LoVo (cell line): ENCODE results near the gene AFF3.
"Not testable (repeated sequence)": the region's sequence is repeated elsewhere in the genome, so short reads cannot be mapped to it uniquely, and the experiment has no call there.

Experiments used
- DNase-seq: peaks from one replicate; pipeline ENCODE4 v3.0.0-alpha.2; 2016; ENCODE audit warnings: low spot score

Gene AFF3

GRCh38 chr2:99735753-99736152 lies 406.6 kb downstream of the AFF3 start:
- no peak for DNase-seq

- DNase-seq = not testable (repeated sequence)
Observed at GRCh38 chr2:99735314-99735713, 407.1 kb downstream of the AFF3 start.

GRCh38 chr2:99734236-99734635 lies 408.2 kb downstream of the AFF3 start:
- no peak for DNase-seq

- DNase-seq = no peak
Observed at GRCh38 chr2:99729104-99730025, 413.0 kb downstream of the AFF3 start.

- DNase-seq = no peak
Observed at GRCh38 chr2:99728166-99728565, 414.2 kb downstream of the AFF3 start.

DNA sequence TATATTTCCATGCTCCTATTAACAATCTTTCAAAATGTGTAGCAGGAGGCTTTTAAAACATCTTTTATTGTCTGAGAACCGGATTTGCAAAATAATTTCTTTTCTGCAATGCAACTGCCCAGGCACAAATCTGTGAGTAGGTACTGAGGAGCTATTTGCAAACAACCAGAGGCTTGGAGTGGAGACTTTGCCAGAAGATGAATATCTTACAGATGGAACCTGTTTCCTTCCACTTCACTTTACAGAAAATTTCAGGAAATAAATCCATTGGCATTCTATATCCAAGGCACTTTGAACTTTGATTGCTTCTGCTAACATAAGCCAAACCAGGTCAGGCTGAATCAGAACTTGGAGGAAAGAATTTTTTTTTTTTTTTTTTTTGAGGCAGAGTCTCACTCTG lies 415.2 kb downstream of the AFF3 start:
- DNase-seq = no peak

- no peak for DNase-seq
Observed at GRCh38 chr2:99726691-99727090, 415.7 kb downstream of the AFF3 start.

DNA sequence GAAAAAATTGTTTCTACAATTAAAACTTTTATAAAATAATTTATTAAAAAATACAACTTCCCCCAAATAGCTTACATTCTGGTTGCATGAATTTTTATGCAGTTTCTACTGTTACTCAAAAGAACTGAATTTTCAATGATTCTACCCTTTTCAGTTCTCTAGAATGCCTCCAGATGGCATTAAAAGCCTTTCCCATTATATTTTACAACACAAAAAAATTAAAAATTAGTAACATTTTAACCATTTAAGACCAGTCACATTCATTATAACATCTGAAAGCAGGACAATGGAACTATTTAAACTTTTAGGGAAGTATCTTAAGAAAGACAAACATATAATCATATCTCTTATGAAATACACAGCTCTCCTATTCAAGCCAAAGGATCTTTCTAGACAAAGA lies 416.6 kb downstream of the AFF3 start:
- no peak for DNase-seq

DNA sequence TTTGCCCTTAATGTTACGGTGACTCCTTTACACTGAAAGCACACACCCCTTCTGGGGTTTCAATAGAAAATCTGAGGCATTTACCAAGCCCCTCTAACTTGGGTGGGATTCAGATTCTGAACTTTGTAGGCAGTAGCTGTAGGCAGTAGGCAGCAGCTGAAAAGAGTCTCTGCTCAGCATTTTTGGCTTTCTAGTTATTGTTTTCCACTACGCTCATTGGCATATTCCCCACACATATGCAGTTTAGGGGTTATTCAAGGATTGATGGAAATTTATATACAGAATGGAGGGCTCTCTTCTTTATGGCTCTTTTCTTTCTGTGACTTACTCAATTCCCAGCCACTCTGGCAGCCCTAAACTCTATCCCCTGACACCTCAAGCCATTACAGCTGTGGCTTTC lies 419.9 kb downstream of the AFF3 start:
- DNase-seq = no peak

DNA sequence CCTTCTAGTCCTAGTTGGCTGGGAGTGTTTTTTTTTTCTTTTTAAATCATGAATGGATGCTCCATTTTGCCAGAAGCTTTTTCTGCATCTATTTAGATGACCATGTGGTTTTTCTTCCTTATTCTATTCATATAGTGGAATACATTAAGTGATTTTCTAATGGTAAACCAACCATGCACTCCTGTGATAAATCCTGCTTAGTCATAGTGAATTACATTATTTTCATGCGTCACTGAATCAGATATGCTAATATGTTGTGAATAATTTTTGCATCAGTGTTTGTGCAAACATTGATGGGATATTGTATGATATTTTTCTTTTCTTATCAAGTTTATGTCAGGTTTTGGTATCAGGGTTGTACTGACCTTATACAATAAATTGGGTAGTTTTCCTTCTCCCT lies 423.3 kb downstream of the AFF3 start:
- no peak for DNase-seq

DNA sequence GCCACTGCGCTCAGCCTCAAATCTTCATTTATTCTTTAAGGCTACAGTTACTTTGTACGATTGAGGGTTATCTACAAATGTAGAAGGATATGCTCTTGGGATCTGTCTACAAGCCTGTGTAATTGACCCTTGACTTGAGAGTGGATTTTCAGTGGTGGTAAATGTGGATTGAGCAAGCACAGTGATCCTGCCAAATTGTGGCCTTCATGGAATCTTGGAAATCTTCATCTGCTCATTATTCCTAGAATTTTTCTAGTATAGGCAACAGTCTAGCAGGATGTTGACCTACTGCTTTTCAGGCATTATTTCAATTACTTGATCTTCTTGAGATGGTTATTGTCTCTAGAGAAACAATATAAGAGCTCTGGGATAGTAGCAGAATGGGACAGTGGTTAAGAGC lies 426.4 kb downstream of the AFF3 start:
- no peak for DNase-seq

DNA sequence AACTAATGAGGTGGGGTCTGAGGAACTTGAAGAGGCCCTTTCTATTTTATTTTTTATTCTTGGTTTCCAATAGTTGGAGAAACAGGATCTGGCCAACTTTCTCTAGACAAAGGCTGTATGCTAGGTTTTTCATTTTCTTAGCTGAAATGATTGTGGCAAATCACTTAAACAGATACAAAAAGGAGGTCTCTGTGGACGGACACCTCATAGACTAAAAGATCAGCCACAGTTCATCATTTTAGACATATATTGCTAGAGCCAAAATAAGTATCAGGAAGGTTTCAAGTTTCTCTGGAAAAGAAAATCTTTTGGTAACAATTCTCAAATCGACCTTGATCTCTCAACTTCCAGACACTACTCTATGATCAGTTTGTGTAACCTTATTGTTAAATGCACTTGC lies 428.0 kb downstream of the AFF3 start:
- DNase-seq = no peak

GRCh38 chr2:99711144-99711543 lies 431.2 kb downstream of the AFF3 start:
- no peak for DNase-seq

GRCh38 chr2:99710721-99711120 lies 431.7 kb downstream of the AFF3 start:
- DNase-seq = no peak

DNA sequence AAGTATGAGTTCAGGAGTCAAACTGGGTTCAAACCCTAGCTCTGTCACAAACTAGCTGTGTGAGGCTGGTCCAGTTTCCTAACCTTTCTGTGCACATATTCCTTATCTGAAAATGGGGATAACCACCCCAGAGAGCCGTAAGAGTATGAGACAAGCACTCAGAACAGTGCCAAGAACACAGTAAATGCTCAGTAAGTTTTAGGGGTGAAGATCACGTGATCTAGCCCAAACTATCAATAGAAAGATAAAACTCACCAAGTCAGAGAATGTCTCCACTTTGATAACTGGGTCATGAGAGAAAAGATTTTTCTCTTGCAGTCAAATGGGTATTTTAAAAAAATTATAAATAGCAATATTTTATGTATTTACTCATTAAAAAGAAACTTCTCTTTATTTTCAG lies 433.2 kb downstream of the AFF3 start:
- DNase-seq = no peak

DNA sequence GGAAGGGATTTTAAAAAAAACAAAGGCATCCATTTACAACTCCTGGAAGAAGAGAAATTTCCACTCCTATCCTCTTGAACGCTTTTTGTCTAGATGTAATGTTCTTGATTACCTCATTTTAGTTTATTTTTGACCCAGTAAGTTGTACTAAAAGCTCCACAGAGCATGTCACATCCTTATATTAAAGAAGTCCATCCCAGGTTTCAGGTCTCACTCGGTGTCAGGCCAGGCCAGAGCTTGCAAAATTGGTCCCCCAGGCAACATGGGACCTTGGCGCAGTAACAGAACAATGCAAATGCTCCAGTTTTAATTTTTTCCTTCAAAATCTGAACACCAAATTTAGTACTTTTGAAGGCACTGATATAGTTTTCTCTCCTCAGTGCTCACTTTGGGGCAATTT lies 434.2 kb downstream of the AFF3 start:
- no peak for DNase-seq

GRCh38 chr2:99707592-99707991 lies 434.8 kb downstream of the AFF3 start:
- DNase-seq = no peak

GRCh38 chr2:99706735-99707134 lies 435.7 kb downstream of the AFF3 start:
- DNase-seq = no peak

GRCh38 chr2:99701503-99701902 lies 440.9 kb downstream of the AFF3 start:
- DNase-seq = no peak

DNA sequence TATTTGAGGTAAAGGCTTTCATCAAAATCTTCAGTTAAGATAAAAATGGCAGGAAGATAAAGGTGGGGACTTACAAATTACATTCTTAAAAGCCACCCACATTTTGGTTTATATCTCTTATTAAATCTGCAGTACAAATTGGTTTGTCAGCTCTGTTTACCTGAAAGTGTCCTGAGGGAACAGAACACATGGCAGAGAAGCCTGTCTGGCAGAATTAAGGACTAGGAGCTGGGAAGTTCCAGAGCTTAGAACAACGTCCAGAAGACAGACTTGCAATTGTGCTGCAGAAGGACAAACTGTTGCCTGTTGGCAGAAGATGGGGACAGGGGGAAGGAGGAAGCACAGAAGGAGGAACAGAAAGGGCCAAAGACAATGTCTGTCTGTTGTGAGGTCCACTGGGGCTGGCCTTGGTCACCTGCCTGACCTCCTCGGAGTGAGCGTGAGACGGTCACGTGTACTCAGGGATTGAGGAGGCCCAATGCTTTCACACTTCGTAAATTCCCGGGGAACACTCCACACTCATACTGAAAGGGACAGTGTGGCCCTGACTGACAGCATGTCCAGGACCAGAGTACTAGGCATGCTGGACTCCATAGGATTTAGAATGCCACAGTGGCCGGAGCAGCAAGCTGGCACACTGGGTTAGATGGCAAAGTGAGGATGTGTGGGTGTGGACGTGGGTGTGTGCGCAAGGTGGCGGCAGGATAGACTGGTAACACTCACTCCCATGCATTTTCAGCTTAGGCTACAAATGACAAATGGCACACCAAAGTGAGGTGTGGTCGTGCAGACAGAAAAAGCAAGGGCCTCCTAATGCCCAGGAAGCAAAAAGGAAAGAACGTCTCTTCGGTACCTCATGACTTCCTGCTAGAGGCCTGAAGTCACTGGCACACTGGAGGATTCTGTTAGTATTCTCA lies 441.6 kb downstream of the AFF3 start:
- DNase-seq = no peak

DNA sequence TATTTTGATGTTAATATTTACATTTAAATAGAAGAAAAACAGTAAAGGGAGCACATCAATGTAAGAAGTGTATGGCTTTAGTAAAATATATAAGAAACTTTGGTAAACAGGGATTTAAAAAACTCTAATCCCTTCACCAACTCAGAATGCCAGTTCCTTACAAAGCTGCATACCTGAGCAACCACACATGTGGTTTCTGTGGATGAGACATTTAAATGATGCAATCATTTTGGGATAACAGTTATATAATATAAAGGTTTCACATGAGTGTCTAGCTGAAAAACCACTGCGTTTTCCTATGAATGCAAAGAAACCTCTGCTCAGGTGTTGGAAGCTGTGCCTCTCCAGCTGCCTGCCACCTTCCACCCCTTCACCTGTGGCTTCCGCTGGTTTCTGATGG lies 443.5 kb downstream of the AFF3 start:
- DNase-seq = no peak

- no peak for DNase-seq
Observed at GRCh38 chr2:99697811-99698568, 444.4 kb downstream of the AFF3 start.

GRCh38 chr2:99695944-99696253 lies 446.5 kb downstream of the AFF3 start:
- DNase-seq = no peak
